SK-N-SH (cell line): ENCODE measurements around the gene GID4. TPM values are rescaled to one million over a fixed set of nuclear protein-coding genes. Genes with fewer than 3 reads are reported as not detected.

Experiments used
- CTCF ChIA-PET: fragments of 300-600, 350-600 bp; formaldehyde crosslinking; extraction: SDS; loops from one replicate; lab custom pipeline; 2021; lab: Yijun Ruan, JAX
- POLR2A ChIA-PET: fragments of 350-600 bp; sonication (Branson Sonifier 250); formaldehyde crosslinking; extraction: SDS; loops from one replicate; lab custom pipeline; 2020; ENCODE audit warnings: antibody characterized with exemption, inconsistent platforms; lab: Yijun Ruan, JAX
- DNase-seq: peaks from one replicate; pipeline ENCODE4 v3.0.0; 2012
- H2AFZ ChIP-seq: fragments of 200-600 bp; sonication (generic); 2 replicates; pipeline ENCODE4 v1.8.1; 2016; ENCODE audit warnings: antibody characterized with exemption, mild to moderate bottlenecking, low read depth
- H3F3A ChIP-seq: fragments of 200-600 bp; sonication (generic); replicated peaks from 2 replicates; pipeline ENCODE3; 2016; ENCODE audit warnings: antibody characterized with exemption, mild to moderate bottlenecking; ENCODE audit not compliant: insufficient read depth
- H3K27ac ChIP-seq, 2 experiments: fragments of 200-500 bp in 1 of 2; fragments of 200-600 bp in 1 of 2; sonication (Bioruptor generic) in 1 of 2; sonication (generic), shearing (Covaris generic) in 1 of 2; 2 replicates each; pipeline versions ENCODE4 v1.5.1 to v1.6.1; 2014 to 2016; ENCODE audit warnings: low read depth in 2 of 2, inconsistent platforms in 1 of 2, low read length in 1 of 2, mild to moderate bottlenecking in 1 of 2, mixed read lengths in 1 of 2
- H3K27me3 ChIP-seq: fragments of 200-600 bp; sonication (generic), shearing (Covaris generic); 2 replicates; pipeline ENCODE4 v1.6.1; 2016; ENCODE audit warnings: mixed run types; ENCODE audit not compliant: insufficient read depth
- H3K36me3 ChIP-seq, 2 experiments: fragments of 200-500 bp in 1 of 2; fragments of 200-600 bp in 1 of 2; sonication (Bioruptor generic) in 1 of 2; sonication (generic) in 1 of 2; replicated peaks in 1 of 2; 2 replicates each; pipeline versions ENCODE3 to v1.5.1; 2014 to 2016; ENCODE audit warnings: low read length in 1 of 2, mild to moderate bottlenecking in 1 of 2; ENCODE audit not compliant: insufficient read depth in 2 of 2, control insufficient read depth in 1 of 2
- H3K4me1 ChIP-seq, 2 experiments: fragments of 200-500 bp in 1 of 2; fragments of 200-600 bp in 1 of 2; sonication (Bioruptor generic) in 1 of 2; sonication (generic), shearing (Covaris generic) in 1 of 2; 2 replicates each; pipeline versions ENCODE4 v1.5.1 to v1.6.1; 2014 to 2016; ENCODE audit warnings: low read depth in 1 of 2, low read length in 1 of 2, mixed run types in 1 of 2; ENCODE audit not compliant: insufficient read depth in 2 of 2, control insufficient read depth in 1 of 2
- H3K4me2 ChIP-seq: fragments of 200-600 bp; sonication (generic), shearing (Covaris generic); 2 replicates; pipeline ENCODE4 v1.6.1; 2017; ENCODE audit warnings: mixed run types
- H3K4me3 ChIP-seq, 2 experiments: fragments of 200-500 bp in 1 of 2; fragments of 200-600 bp in 1 of 2; sonication (Bioruptor generic) in 1 of 2; sonication (generic), shearing (Covaris generic) in 1 of 2; 2 replicates each; pipeline versions ENCODE4 v1.5.1 to v1.8.1; 2014 to 2016; ENCODE audit warnings: low read depth in 2 of 2, inconsistent platforms in 1 of 2, low read length in 1 of 2, mild to moderate bottlenecking in 1 of 2, mixed read lengths in 1 of 2, moderate library complexity in 1 of 2
- H3K79me2 ChIP-seq: fragments of 200-600 bp; sonication (generic); 2 replicates; pipeline ENCODE4 v1.8.1; 2017; ENCODE audit warnings: mild to moderate bottlenecking; ENCODE audit not compliant: insufficient read depth
- H3K9ac ChIP-seq: fragments of 200-600 bp; sonication (generic); 2 replicates; pipeline ENCODE4 v1.6.1; 2017; ENCODE audit warnings: mixed run types
- H3K9me2 ChIP-seq: fragments of 200-600 bp; sonication (generic); 2 replicates; pipeline ENCODE4 v1.6.1; 2017; ENCODE audit warnings: mixed run types
- H3K9me3 ChIP-seq: fragments of 200-600 bp; sonication (generic); 2 replicates; pipeline ENCODE4 v1.6.1; 2017; ENCODE audit warnings: mixed run types, mild to moderate bottlenecking, moderate library complexity
- H4K20me1 ChIP-seq: fragments of 200-600 bp; sonication (generic); 2 replicates; pipeline ENCODE4 v1.6.1; 2017; ENCODE audit warnings: mild to moderate bottlenecking, mixed run types; ENCODE audit not compliant: insufficient read depth
- EP300 ChIP-seq, 2 experiments: IDR thresholded peaks; 2 replicates each; pipeline versions ENCODE4 v1.4.0 to v1.6.1; 2012; ENCODE audit warnings: borderline replicate concordance in 1 of 2, low read depth in 1 of 2, low read length in 1 of 2
- EZH2phosphoT487 ChIP-seq: fragments of 200-600 bp; sonication (generic); IDR thresholded peaks from 2 replicates; pipeline ENCODE4 v1.6.1; 2017; ENCODE audit warnings: low read depth, mixed run types, mild to moderate bottlenecking, antibody characterized with exemption, moderate library complexity, borderline replicate concordance
- FOXM1 ChIP-seq: IDR thresholded peaks from 2 replicates; pipeline ENCODE4 v1.4.0; 2012; ENCODE audit warnings: low read depth, mild to moderate bottlenecking
- MEF2A ChIP-seq: IDR thresholded peaks from 2 replicates; pipeline ENCODE4 v1.4.0; 2012; ENCODE audit warnings: low read depth, borderline replicate concordance
- NFIC ChIP-seq: IDR thresholded peaks from 2 replicates; pipeline ENCODE4 v1.4.0; 2012; ENCODE audit warnings: borderline replicate concordance
- POLR2AphosphoS5 ChIP-seq: IDR thresholded peaks from 2 replicates; pipeline ENCODE4 v1.6.1; 2012; ENCODE audit warnings: low read depth, low read length
- RAD21 ChIP-seq: IDR thresholded peaks from 2 replicates; pipeline ENCODE4 v1.6.1; 2012; ENCODE audit warnings: mild to moderate bottlenecking, low read length
- RCOR1 ChIP-seq: fragments of 150-350 bp; IDR thresholded peaks from 2 replicates; pipeline ENCODE4 v1.6.1; 2017; ENCODE audit warnings: antibody characterized with exemption, low read length
- RFX5 ChIP-seq: IDR thresholded peaks from 2 replicates; pipeline ENCODE4 v1.6.1; 2012; ENCODE audit warnings: mild to moderate bottlenecking, improper control_type of control experiment, low read length
- TAF1 ChIP-seq: IDR thresholded peaks from 2 replicates; pipeline ENCODE4 v1.6.1; 2012; ENCODE audit warnings: low read depth, mild to moderate bottlenecking, low read length, moderate library complexity, borderline replicate concordance
- TCF12 ChIP-seq: IDR thresholded peaks from 2 replicates; pipeline ENCODE4 v1.4.0; 2012
- WGBS: methylation state at CpG from one replicate; pipeline ENCODE4 v1.1.6; 2017; ENCODE audit warnings: low lambda C conversion rate; 5-methylcytosine and 5-hydroxymethylcytosine counted together
- polyA plus RNA-seq, 3 experiments: library from polyadenylated mRNA; depleted of rRNA; stranded (reverse); fragments of >200 nt; gene quantifications; 2 replicates each; pipeline ENCODE4 v1.2.3, GENCODE V29; 2012
- TF ChIP-seq, protein P1 (sequence below): IDR thresholded peaks from 2 replicates; pipeline ENCODE4 v1.4.0; 2012; ENCODE audit warnings: low read depth, borderline replicate concordance
- TF ChIP-seq, protein P2 (sequence below): IDR thresholded peaks from 2 replicates; pipeline ENCODE4 v1.4.0; 2012; ENCODE audit warnings: low read depth
- TF ChIP-seq, protein P3 (sequence below): fragments of 150-350 bp; IDR thresholded peaks from 2 replicates; pipeline ENCODE4 v1.6.1; 2017; ENCODE audit warnings: antibody characterized with exemption, low read length, low read depth, borderline replicate concordance
- TF ChIP-seq, protein P4 (sequence below): fragments of 200-600 bp; sonication (generic); IDR thresholded peaks from 2 replicates; pipeline ENCODE4 v1.6.1; 2017; ENCODE audit warnings: antibody characterized with exemption, mild to moderate bottlenecking, moderate library complexity
- TF ChIP-seq, protein P5 (sequence below): IDR thresholded peaks from 2 replicates; pipeline ENCODE4 v1.6.1; 2012; ENCODE audit warnings: mild to moderate bottlenecking, low read depth, low read length, moderate library complexity

Gene GID4
- polyA plus RNA-seq, 1 of the 3 experiments (the other 2 are of a cell fraction), result 4.3 TPM

DNA sequence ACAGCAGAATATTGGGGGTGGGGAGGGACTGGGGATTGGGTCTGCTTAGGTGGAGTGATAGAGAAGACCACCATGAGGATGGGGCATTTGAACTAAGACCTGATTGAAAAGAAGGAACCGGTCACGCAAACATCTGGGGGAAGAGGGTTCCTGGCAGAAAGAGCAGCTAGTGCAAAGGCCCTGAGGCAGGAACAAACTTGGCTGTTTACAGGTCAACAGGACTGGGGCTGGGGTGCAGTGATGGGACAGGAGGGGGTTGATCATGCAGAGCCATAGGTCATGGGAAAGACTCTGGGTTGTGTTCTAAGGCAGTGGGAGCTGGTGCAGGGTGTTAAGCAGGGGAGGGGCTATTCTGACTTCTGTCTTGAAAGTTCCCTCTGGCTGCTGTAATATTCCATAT is 50.4 kb downstream of the GID4 start:
- ChIA-PET CTCF (no interaction called here), POLR2A (no interaction called here)
- WGBS, result 95% methylated on average over 2 of the region's 2 CpGs

More for the DNA sequence above, 50.4 kb downstream of the GID4 start:
- Histone ChIP-seq H3K79me2 (peaks cover 23% of the 10 kb centered on the region), H3K27ac (no peak overlapping the region), H3K9ac (no peak overlapping the region), H3K4me2 (no peak overlapping the region), H3K9me2 (no peaks in the 10 kb centered on the region), H3K9me3 (no peaks in the 10 kb centered on the region), H3K36me3 (peaks cover 12 to 20% of the 10 kb centered on the region in 2 experiments), H2AFZ (no peak overlapping the region), H4K20me1 (no peaks in the 10 kb centered on the region), H3F3A (no peaks in the 10 kb centered on the region), H3K27me3 (no peaks in the 10 kb centered on the region), H3K4me3 (no peak overlapping the region), H3K4me1 (peaks cover 0 to 7% of the 10 kb centered on the region in 2 experiments; a peak in 1 of 4 replicates)
- DNase-seq, result no peak
- no peak for TF ChIP-seq TAF1
- TF ChIP-seq TCF12, result no peak
- TF ChIP-seq, protein P1, sequence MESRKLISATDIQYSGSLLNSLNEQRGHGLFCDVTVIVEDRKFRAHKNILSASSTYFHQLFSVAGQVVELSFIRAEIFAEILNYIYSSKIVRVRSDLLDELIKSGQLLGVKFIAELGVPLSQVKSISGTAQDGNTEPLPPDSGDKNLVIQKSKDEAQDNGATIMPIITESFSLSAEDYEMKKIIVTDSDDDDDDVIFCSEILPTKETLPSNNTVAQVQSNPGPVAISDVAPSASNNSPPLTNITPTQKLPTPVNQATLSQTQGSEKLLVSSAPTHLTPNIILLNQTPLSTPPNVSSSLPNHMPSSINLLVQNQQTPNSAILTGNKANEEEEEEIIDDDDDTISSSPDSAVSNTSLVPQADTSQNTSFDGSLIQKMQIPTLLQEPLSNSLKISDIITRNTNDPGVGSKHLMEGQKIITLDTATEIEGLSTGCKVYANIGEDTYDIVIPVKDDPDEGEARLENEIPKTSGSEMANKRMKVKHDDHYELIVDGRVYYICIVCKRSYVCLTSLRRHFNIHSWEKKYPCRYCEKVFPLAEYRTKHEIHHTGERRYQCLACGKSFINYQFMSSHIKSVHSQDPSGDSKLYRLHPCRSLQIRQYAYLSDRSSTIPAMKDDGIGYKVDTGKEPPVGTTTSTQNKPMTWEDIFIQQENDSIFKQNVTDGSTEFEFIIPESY, result no peak
- TF ChIP-seq POLR2AphosphoS5, result no peak
- TF ChIP-seq, protein P2, sequence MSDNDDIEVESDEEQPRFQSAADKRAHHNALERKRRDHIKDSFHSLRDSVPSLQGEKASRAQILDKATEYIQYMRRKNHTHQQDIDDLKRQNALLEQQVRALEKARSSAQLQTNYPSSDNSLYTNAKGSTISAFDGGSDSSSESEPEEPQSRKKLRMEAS, result no peak
- TF ChIP-seq NFIC, result no peak
- no peak for TF ChIP-seq RFX5
- TF ChIP-seq EZH2phosphoT487, result no peak
- no peak for TF ChIP-seq EP300 (IDR thresholded peaks at IDR 0.05; ENCODE audit: borderline replicate concordance in 1 of 2, low read depth in 1 of 2, low read length in 1 of 2)
- no peak for TF ChIP-seq MEF2A
- TF ChIP-seq, protein P3, sequence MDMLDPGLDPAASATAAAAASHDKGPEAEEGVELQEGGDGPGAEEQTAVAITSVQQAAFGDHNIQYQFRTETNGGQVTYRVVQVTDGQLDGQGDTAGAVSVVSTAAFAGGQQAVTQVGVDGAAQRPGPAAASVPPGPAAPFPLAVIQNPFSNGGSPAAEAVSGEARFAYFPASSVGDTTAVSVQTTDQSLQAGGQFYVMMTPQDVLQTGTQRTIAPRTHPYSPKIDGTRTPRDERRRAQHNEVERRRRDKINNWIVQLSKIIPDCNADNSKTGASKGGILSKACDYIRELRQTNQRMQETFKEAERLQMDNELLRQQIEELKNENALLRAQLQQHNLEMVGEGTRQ, result no peak
- TF ChIP-seq, protein P4, sequence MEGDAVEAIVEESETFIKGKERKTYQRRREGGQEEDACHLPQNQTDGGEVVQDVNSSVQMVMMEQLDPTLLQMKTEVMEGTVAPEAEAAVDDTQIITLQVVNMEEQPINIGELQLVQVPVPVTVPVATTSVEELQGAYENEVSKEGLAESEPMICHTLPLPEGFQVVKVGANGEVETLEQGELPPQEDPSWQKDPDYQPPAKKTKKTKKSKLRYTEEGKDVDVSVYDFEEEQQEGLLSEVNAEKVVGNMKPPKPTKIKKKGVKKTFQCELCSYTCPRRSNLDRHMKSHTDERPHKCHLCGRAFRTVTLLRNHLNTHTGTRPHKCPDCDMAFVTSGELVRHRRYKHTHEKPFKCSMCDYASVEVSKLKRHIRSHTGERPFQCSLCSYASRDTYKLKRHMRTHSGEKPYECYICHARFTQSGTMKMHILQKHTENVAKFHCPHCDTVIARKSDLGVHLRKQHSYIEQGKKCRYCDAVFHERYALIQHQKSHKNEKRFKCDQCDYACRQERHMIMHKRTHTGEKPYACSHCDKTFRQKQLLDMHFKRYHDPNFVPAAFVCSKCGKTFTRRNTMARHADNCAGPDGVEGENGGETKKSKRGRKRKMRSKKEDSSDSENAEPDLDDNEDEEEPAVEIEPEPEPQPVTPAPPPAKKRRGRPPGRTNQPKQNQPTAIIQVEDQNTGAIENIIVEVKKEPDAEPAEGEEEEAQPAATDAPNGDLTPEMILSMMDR, result no peak
- TF ChIP-seq RAD21, result no peak
- no peak for TF ChIP-seq RCOR1
- TF ChIP-seq, protein P5, sequence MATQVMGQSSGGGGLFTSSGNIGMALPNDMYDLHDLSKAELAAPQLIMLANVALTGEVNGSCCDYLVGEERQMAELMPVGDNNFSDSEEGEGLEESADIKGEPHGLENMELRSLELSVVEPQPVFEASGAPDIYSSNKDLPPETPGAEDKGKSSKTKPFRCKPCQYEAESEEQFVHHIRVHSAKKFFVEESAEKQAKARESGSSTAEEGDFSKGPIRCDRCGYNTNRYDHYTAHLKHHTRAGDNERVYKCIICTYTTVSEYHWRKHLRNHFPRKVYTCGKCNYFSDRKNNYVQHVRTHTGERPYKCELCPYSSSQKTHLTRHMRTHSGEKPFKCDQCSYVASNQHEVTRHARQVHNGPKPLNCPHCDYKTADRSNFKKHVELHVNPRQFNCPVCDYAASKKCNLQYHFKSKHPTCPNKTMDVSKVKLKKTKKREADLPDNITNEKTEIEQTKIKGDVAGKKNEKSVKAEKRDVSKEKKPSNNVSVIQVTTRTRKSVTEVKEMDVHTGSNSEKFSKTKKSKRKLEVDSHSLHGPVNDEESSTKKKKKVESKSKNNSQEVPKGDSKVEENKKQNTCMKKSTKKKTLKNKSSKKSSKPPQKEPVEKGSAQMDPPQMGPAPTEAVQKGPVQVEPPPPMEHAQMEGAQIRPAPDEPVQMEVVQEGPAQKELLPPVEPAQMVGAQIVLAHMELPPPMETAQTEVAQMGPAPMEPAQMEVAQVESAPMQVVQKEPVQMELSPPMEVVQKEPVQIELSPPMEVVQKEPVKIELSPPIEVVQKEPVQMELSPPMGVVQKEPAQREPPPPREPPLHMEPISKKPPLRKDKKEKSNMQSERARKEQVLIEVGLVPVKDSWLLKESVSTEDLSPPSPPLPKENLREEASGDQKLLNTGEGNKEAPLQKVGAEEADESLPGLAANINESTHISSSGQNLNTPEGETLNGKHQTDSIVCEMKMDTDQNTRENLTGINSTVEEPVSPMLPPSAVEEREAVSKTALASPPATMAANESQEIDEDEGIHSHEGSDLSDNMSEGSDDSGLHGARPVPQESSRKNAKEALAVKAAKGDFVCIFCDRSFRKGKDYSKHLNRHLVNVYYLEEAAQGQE, result no peak
- TF ChIP-seq FOXM1, result no peak
